ENCODE measurements around the gene FBLIM1. TPM values are rescaled to one million over a fixed set of nuclear protein-coding genes. Genes with fewer than 3 reads are reported as not detected.

FBLIM1 gene
- total RNA-seq, 4 donors from 2014 or later: 11.4 to 28.0 (median 25.9) TPM

GRCh38 chr1:15777909-15778707 is 19.5 kb downstream of the FBLIM1 start:
- DNase-seq: no peak
- Histone ChIP-seq H3K27ac (no peak overlapping the region), H3K36me3 (no peaks in the 10 kb centered on the region), H3K4me1 (no peaks in the 10 kb centered on the region), H3K27me3 (no peaks in the 10 kb centered on the region), H3K9me3 (no peaks in the 10 kb centered on the region), H3K4me3 (replicated peaks in 1 of 3) (no peak overlapping the region)
- WGBS, 2 donors: 91 to 95% methylated on average over 7 of the region's 7 CpGs
- TF ChIP-seq POLR2A (IDR thresholded peaks at IDR 0.05): no peak
- TF ChIP-seq, protein P1, sequence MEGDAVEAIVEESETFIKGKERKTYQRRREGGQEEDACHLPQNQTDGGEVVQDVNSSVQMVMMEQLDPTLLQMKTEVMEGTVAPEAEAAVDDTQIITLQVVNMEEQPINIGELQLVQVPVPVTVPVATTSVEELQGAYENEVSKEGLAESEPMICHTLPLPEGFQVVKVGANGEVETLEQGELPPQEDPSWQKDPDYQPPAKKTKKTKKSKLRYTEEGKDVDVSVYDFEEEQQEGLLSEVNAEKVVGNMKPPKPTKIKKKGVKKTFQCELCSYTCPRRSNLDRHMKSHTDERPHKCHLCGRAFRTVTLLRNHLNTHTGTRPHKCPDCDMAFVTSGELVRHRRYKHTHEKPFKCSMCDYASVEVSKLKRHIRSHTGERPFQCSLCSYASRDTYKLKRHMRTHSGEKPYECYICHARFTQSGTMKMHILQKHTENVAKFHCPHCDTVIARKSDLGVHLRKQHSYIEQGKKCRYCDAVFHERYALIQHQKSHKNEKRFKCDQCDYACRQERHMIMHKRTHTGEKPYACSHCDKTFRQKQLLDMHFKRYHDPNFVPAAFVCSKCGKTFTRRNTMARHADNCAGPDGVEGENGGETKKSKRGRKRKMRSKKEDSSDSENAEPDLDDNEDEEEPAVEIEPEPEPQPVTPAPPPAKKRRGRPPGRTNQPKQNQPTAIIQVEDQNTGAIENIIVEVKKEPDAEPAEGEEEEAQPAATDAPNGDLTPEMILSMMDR (IDR thresholded peaks at IDR 0.05): no peak
- intact Hi-C loops (cut with DNase I): no loop called here

DNA sequence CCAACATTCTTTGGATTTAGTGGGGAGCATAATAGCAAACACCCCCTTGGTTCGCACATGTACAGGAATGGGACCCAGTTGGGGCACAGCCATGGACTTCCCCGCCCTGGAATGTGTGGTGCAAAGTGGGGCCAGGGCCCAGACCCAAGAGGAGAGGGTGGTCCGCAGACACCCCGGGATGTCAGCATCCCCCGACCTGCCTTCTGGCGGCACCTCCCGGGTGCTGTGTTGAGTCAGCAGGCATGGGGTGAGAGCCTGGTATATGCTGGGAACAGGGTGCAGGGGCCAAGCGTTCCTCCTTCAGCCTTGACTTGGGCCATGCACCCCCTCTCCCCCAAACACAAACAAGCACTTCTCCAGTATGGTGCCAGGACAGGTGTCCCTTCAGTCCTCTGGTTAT is 27.1 kb downstream of the FBLIM1 start:
- no peak overlapping the region for H3K27ac ChIP-seq
- no peak overlapping the region for H3K4me3 ChIP-seq (replicated peaks in 1 of 3)
- no peak for DNase-seq

DNA sequence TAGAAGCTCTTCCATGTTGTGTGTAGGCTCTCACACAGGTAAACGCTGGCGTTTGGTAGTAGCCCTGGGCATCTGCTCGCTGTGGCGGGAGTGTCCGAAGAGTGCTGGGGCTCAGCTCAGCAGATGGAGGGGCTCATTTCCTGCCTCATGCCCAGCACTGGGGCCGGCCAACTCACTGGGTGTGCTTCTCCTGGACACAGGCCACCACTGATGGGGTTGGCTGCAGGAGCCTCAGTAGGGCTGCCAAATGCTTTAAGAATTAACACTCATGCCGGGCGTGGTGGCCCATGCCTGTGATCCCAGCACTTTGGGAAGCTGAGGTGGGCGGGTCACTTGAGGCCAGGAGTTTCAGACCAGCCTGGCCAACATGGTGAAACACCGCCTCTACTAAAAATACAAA is 28.0 kb downstream of the FBLIM1 start:
- 76 to 85% methylated on average over 10 of the region's 10 CpGs for WGBS, 2 donors
- intact Hi-C loops (cut with DNase I): no loop called here
- no peak overlapping the region for H3K27ac ChIP-seq
- peaks cover 2 to 13% of the 10 kb centered on the region in 2 donors for H3K4me1 ChIP-seq
- peak; percentile 13 to 23 for DNase-seq
- no peaks in the 10 kb centered on the region for H3K9me3 ChIP-seq
- TF ChIP-seq, protein P1 (IDR thresholded peaks at IDR 0.05): no peak
- no peak for TF ChIP-seq POLR2A (IDR thresholded peaks at IDR 0.05)
- H3K27me3 ChIP-seq: no peaks in the 10 kb centered on the region
- peaks cover 3 to 4% of the 10 kb centered on the region in 2 donors for H3K36me3 ChIP-seq
- H3K4me3 ChIP-seq (replicated peaks in 1 of 3): no peak overlapping the region

More for the DNA sequence above, 27.1 kb downstream of the FBLIM1 start:
- H3K27me3 ChIP-seq: no peaks in the 10 kb centered on the region
- whole genome bisulfite sequencing, 2 donors: 93 to 100% methylated on average over 2 to 7 of the region's 8 CpGs
- H3K9me3 ChIP-seq: no peaks in the 10 kb centered on the region
- peaks cover 3 to 4% of the 10 kb centered on the region in 2 donors for H3K36me3 ChIP-seq
- intact Hi-C loops (cut with DNase I): no loop called here
- TF ChIP-seq POLR2A (IDR thresholded peaks at IDR 0.05): no peak
- TF ChIP-seq, protein P1 (IDR thresholded peaks at IDR 0.05): no peak
- peaks cover 2 to 13% of the 10 kb centered on the region in 2 donors for H3K4me1 ChIP-seq

GRCh38 chr1:15788624-15789301 is 30.2 kb downstream of the FBLIM1 start:
- no peak overlapping the region for H3K27ac ChIP-seq
- 87 to 89% methylated on average over 13 of the region's 13 CpGs for WGBS, 2 donors
- no peaks in the 10 kb centered on the region for H3K9me3 ChIP-seq
- TF ChIP-seq, protein P1 (IDR thresholded peaks at IDR 0.05): no peak
- no peak for TF ChIP-seq POLR2A (IDR thresholded peaks at IDR 0.05)
- H3K36me3 ChIP-seq: peaks cover 3 to 4% of the 10 kb centered on the region in 2 donors
- no peak overlapping the region for H3K4me3 ChIP-seq (replicated peaks in 1 of 3)
- no peak for DNase-seq
- intact Hi-C loops (cut with DNase I): no loop called here
- peaks cover 2 to 18% of the 10 kb centered on the region in 2 donors for H3K4me1 ChIP-seq
- no peaks in the 10 kb centered on the region for H3K27me3 ChIP-seq

DNA sequence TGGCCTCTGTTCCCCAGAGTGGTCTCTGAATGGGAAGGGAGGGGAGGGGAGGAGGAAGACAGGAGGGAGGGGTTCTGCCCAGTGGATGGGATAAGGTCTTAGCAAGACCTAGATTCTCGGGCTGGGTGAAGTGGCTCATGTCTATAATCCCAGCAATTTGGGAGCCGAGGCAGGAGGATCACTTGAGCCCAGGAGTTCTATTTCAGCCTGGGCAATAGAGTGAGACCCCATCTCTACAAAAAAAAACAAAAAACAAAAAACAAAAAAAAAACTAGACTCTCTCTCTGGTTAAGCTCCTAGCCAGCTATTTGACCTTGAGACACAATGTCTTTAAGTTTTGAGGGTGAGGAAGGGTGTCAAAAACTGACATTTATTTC is 37.5 kb downstream of the FBLIM1 start:
- peak overlapping the region in 1 of 3 donors; percentile 59 for H3K27ac ChIP-seq
- WGBS, 2 donors: 80 to 90% methylated on average over 2 of the region's 2 CpGs
- no peaks in the 10 kb centered on the region for H3K36me3 ChIP-seq
- H3K4me3 ChIP-seq (replicated peaks in 1 of 3): no peak overlapping the region
- H3K27me3 ChIP-seq: no peaks in the 10 kb centered on the region
- H3K4me1 ChIP-seq: peaks cover 23 to 50% of the 10 kb centered on the region in 2 donors
- TF ChIP-seq POLR2A (IDR thresholded peaks at IDR 0.05): no peak
- TF ChIP-seq, protein P1 (IDR thresholded peaks at IDR 0.05): no peak
- no peak for DNase-seq
- H3K9me3 ChIP-seq: no peaks in the 10 kb centered on the region
- intact Hi-C loops (cut with DNase I): loop anchor here (10.0 kb wide), 1 partner anchor 259 kb away; no protein-coding TSS in a partner anchor

Measured in thyroid gland (tissue), 4 donors.